Neutrophil (primary cell): Measurements from ENCODE around the gene CC2D2B.

Experiments
- H3K27ac ChIP-seq: fragments of 200-600 bp; sonication (generic); 2 replicates; pipeline ENCODE4 v1.5.1; 2016; ENCODE audit warnings: mild to moderate bottlenecking, moderate library complexity
- H3K27me3 ChIP-seq: fragments of 200-600 bp; sonication (generic); 2 replicates; pipeline ENCODE4 v1.6.0; 2016; ENCODE audit warnings: mild to moderate bottlenecking
- H3K36me3 ChIP-seq: fragments of 200-600 bp; sonication (generic); 2 replicates; pipeline ENCODE4 v1.5.1; 2017
- H3K4me1 ChIP-seq, 2 experiments: fragments of 200-600 bp in 1 of 2; sonication (generic) in 1 of 2; 1 replicate in 1 of 2; 2 replicates in 1 of 2; pipeline versions ENCODE4 v1.5.1 to v1.6.1; 2013 to 2016; ENCODE audit warnings: low read depth in 1 of 2, low read length in 1 of 2, mild to moderate bottlenecking in 1 of 2, moderate library complexity in 1 of 2; ENCODE audit not compliant: control insufficient read depth in 1 of 2, insufficient read depth in 1 of 2
- H3K4me3 ChIP-seq, 2 experiments: fragments of 200-600 bp in 1 of 2; sonication (generic) in 1 of 2; 1 replicate in 1 of 2; 2 replicates in 1 of 2; pipeline ENCODE4 v1.5.1; 2013 to 2016; ENCODE audit warnings: low read depth in 1 of 2, low read length in 1 of 2, mild to moderate bottlenecking in 1 of 2, moderate library complexity in 1 of 2
- H3K9me3 ChIP-seq: fragments of 200-600 bp; sonication (generic); 2 replicates; pipeline ENCODE4 v1.5.1; 2016
- CTCF ChIP-seq: fragments of 200-600 bp; sonication (generic); IDR thresholded peaks from 2 replicates; pipeline ENCODE4 v1.5.1; 2016; ENCODE audit warnings: antibody characterized with exemption

Gene CC2D2B

GRCh38 chr10:96017191-96017687 lies 109.5 kb downstream of the CC2D2B start:
- no peak overlapping the region for H3K4me3 ChIP-seq
- no peaks in the 10 kb centered on the region for H3K36me3 ChIP-seq
- no peak overlapping the region for H3K27ac ChIP-seq
- no peaks in the 10 kb centered on the region for H3K27me3 ChIP-seq
- TF ChIP-seq CTCF: peak; percentile 66
- H3K4me1 ChIP-seq: no peaks in the 10 kb centered on the region
- no peaks in the 10 kb centered on the region for H3K9me3 ChIP-seq

- TF ChIP-seq CTCF: no peak
- no peaks in the 10 kb centered on the region for H3K27me3 ChIP-seq
- H3K4me1 ChIP-seq: no peaks in the 10 kb centered on the region
- no peaks in the 10 kb centered on the region for H3K9me3 ChIP-seq
- no peak overlapping the region for H3K27ac ChIP-seq
- H3K36me3 ChIP-seq: no peaks in the 10 kb centered on the region
- H3K4me3 ChIP-seq: no peak overlapping the region
Observed at GRCh38 chr10:96021332-96021731, 113.6 kb downstream of the CC2D2B start.

GRCh38 chr10:96022739-96023138 lies 115.0 kb downstream of the CC2D2B start:
- no peak overlapping the region for H3K27ac ChIP-seq
- no peak for TF ChIP-seq CTCF
- no peaks in the 10 kb centered on the region for H3K36me3 ChIP-seq
- H3K4me3 ChIP-seq: no peak overlapping the region
- H3K4me1 ChIP-seq: no peaks in the 10 kb centered on the region
- no peaks in the 10 kb centered on the region for H3K9me3 ChIP-seq
- no peaks in the 10 kb centered on the region for H3K27me3 ChIP-seq

GRCh38 chr10:96023168-96023567 lies 115.4 kb downstream of the CC2D2B start:
- no peak for TF ChIP-seq CTCF
- Histone ChIP-seq H3K36me3 (no peaks in the 10 kb centered on the region), H3K27ac (no peak overlapping the region), H3K4me3 (no peak overlapping the region), H3K4me1 (no peaks in the 10 kb centered on the region), H3K9me3 (no peaks in the 10 kb centered on the region), H3K27me3 (no peaks in the 10 kb centered on the region)

- H3K4me1 ChIP-seq: no peaks in the 10 kb centered on the region
- H3K36me3 ChIP-seq: no peaks in the 10 kb centered on the region
- H3K27me3 ChIP-seq: no peaks in the 10 kb centered on the region
- H3K27ac ChIP-seq: no peak overlapping the region
- TF ChIP-seq CTCF: no peak
- no peaks in the 10 kb centered on the region for H3K9me3 ChIP-seq
- H3K4me3 ChIP-seq: no peak overlapping the region
Observed at GRCh38 chr10:96025566-96025965, 117.8 kb downstream of the CC2D2B start.

- no peak overlapping the region for H3K4me3 ChIP-seq
- no peak for TF ChIP-seq CTCF
- H3K9me3 ChIP-seq: no peaks in the 10 kb centered on the region
- no peaks in the 10 kb centered on the region for H3K36me3 ChIP-seq
- no peaks in the 10 kb centered on the region for H3K4me1 ChIP-seq
- no peak overlapping the region for H3K27ac ChIP-seq
- no peaks in the 10 kb centered on the region for H3K27me3 ChIP-seq
Observed at GRCh38 chr10:96034625-96035024, 126.8 kb downstream of the CC2D2B start.
